ENCODE data around the gene LSAMP. TPM values are rescaled to one million over a fixed set of nuclear protein-coding genes. Genes with fewer than 3 reads are reported as not detected.

LSAMP gene
- total and polyA plus RNA-seq, 9 of the 15 experiments (the other 6 are each of a cell fraction or from before 2014, with no cell fraction given) = 0.09 to 0.11 TPM; not detected in 7

DNA sequence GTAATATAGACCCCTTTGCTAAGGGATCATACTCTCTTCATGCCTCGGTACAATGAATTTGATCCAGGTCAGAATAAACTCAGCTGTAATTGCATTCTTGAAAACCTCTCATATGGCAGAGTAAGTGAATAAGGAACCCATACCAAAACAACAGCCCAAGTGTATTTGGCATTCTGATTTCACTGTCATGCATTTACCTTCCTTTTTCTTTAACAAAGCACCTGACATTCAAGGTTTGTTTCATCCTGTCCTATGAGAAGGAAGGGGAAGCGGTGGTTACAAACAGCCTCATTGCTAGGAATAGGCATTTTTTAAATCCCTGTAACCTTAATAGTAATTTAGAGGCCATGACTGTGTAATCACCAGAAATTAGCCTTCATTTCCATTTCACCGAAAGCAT, 97.1 kb downstream of the LSAMP start:
- intact Hi-C loops (cut with micrococcal nuclease) (no loop called here), in situ Hi-C loops (cut with MboI) (no loop called here)
- H2AFZ ChIP-seq (ENCODE audit: low read depth, low read length) = no peak overlapping the region
- no peaks in the 10 kb centered on the region for H3K9me3 ChIP-seq (replicated peaks; ENCODE audit: control insufficient read depth, insufficient read depth, low read depth, low read length)
- H3K27me3 ChIP-seq (ENCODE audit: control insufficient read depth in 2 of 2, insufficient read depth in 2 of 2, low read length in 2 of 2) = no peaks in the 10 kb centered on the region
- ATAC-seq (no peak), FAIRE-seq (peak; percentile 19), DNase-seq (ENCODE audit: extremely low read depth in 1 of 4, low spot score in 3 of 4) (no peak)
- no peaks in the 10 kb centered on the region for H3K9me1 ChIP-seq (ENCODE audit: control insufficient read depth, insufficient read depth, low read length)
- no peaks in the 10 kb centered on the region for H3K79me2 ChIP-seq (ENCODE audit: control insufficient read depth, insufficient read depth, low read length)
- ChIA-PET CTCF (ENCODE audit: low intra/inter-chr PET ratio) (no interaction called here), POLR2A (no interaction called here)
- no peaks in the 10 kb centered on the region for H3K36me3 ChIP-seq (ENCODE audit: control insufficient read depth, insufficient read depth, low read length)
- H3K4me2 ChIP-seq (ENCODE audit: insufficient read depth, low read length) = no peak overlapping the region
- 0% methylated on average over 3 of the region's 3 CpGs for WGBS (ENCODE audit: insufficient coverage, low coverage, missing lambda C conversion rate)
- H3K9ac ChIP-seq (ENCODE audit: insufficient read depth in 1 of 2, low read depth in 2 of 2, low read length in 2 of 2) = no peak overlapping the region
- no TSS peak for BruUV-seq (replicated peaks)
- no peak overlapping the region for H3K4me3 ChIP-seq
- no peak overlapping the region for H3K27ac ChIP-seq (ENCODE audit: extremely low read depth, low read depth, low read length)
- no peaks in the 10 kb centered on the region for H4K20me1 ChIP-seq (replicated peaks; ENCODE audit: control insufficient read depth, insufficient read depth, low read length)
- TF ChIP-seq FOXP1 (CRISPR knock-in tag; IDR thresholded peaks at IDR 0.05) (no peak), TCFL5 (CRISPR knock-in tag; conservative IDR thresholded peaks at IDR 0.05) (no peak), NFATC3 (IDR thresholded peaks at IDR 0.05) (no peak), E2F3 (CRISPR knock-in tag; IDR thresholded peaks at IDR 0.05) (no peak), SMC3 (conservative IDR thresholded peaks at IDR 0.05; ENCODE audit: insufficient read depth, low read depth, low read length) (no peak), ZNF354B (CRISPR knock-in tag; IDR thresholded peaks at IDR 0.05) (no peak), CBFA2T2 (conservative IDR thresholded peaks at IDR 0.05) (no peak), SIRT6 (IDR thresholded peaks at IDR 0.05; ENCODE audit: low read depth, low read length) (no peak), POU5F1 (IDR thresholded peaks at IDR 0.05; ENCODE audit: borderline replicate concordance, low read depth, low read length, partially characterized antibody) (no peak), NR2C1 (IDR thresholded peaks at IDR 0.05) (no peak), NR2C1 (tag; IDR thresholded peaks at IDR 0.05) (no peak)
- TF ChIP-seq, protein P1, sequence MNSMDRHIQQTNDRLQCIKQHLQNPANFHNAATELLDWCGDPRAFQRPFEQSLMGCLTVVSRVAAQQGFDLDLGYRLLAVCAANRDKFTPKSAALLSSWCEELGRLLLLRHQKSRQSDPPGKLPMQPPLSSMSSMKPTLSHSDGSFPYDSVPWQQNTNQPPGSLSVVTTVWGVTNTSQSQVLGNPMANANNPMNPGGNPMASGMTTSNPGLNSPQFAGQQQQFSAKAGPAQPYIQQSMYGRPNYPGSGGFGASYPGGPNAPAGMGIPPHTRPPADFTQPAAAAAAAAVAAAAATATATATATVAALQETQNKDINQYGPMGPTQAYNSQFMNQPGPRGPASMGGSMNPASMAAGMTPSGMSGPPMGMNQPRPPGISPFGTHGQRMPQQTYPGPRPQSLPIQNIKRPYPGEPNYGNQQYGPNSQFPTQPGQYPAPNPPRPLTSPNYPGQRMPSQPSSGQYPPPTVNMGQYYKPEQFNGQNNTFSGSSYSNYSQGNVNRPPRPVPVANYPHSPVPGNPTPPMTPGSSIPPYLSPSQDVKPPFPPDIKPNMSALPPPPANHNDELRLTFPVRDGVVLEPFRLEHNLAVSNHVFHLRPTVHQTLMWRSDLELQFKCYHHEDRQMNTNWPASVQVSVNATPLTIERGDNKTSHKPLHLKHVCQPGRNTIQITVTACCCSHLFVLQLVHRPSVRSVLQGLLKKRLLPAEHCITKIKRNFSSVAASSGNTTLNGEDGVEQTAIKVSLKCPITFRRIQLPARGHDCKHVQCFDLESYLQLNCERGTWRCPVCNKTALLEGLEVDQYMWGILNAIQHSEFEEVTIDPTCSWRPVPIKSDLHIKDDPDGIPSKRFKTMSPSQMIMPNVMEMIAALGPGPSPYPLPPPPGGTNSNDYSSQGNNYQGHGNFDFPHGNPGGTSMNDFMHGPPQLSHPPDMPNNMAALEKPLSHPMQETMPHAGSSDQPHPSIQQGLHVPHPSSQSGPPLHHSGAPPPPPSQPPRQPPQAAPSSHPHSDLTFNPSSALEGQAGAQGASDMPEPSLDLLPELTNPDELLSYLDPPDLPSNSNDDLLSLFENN (IDR thresholded peaks at IDR 0.05; ENCODE audit: low read depth in 2 of 2, low read length in 2 of 2) = no peak
- TF ChIP-seq, protein P2, sequence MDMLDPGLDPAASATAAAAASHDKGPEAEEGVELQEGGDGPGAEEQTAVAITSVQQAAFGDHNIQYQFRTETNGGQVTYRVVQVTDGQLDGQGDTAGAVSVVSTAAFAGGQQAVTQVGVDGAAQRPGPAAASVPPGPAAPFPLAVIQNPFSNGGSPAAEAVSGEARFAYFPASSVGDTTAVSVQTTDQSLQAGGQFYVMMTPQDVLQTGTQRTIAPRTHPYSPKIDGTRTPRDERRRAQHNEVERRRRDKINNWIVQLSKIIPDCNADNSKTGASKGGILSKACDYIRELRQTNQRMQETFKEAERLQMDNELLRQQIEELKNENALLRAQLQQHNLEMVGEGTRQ (CRISPR knock-in tag; IDR thresholded peaks at IDR 0.05) = no peak
- H3K4me1 ChIP-seq (replicated peaks in 1 of 2; ENCODE audit: control insufficient read depth in 2 of 2, insufficient read depth in 2 of 2, low read length in 2 of 2) = no peaks in the 10 kb centered on the region
